ENCODE results near the gene IL1RN. TPM values are rescaled to one million over a fixed set of nuclear protein-coding genes. Genes with fewer than 3 reads are reported as not detected.

Gene IL1RN
- total RNA-seq, 1 donor from 2014 or later = not detected

GRCh38 chr2:113175042-113175628 is 47.7 kb downstream of the IL1RN start:
- no peak overlapping the region for H3K27ac Mint-ChIP-seq (ENCODE audit: unreplicated experiment)
- H3K9me3 Mint-ChIP-seq = no peaks in the 10 kb centered on the region
- no peak overlapping the region for H3K4me3 Mint-ChIP-seq

GRCh38 chr2:113175736-113176695 is 48.6 kb downstream of the IL1RN start:
- TF ChIP-seq CTCF (conservative IDR thresholded peaks at IDR 0.05) = no peak
- Mint-ChIP-seq H3K27me3 (ENCODE audit: low read depth) (no peaks in the 10 kb centered on the region), H3K36me3 (ENCODE audit: low read depth) (no peaks in the 10 kb centered on the region), H3K9me3 (no peaks in the 10 kb centered on the region), H3K27ac (ENCODE audit: unreplicated experiment) (no peak overlapping the region), H3K4me1 (peaks cover 5% of the 10 kb centered on the region), H3K4me3 (no peak overlapping the region)
- no peak for DNase-seq (ENCODE audit: low read depth, low spot score)

More at GRCh38 chr2:113175042-113175628, 47.7 kb downstream of the IL1RN start:
- Mint-ChIP-seq H3K36me3 (ENCODE audit: low read depth) (no peaks in the 10 kb centered on the region), H3K4me1 (peaks cover 5% of the 10 kb centered on the region), H3K27me3 (ENCODE audit: low read depth) (no peaks in the 10 kb centered on the region)
- TF ChIP-seq CTCF (conservative IDR thresholded peaks at IDR 0.05) = no peak
- no peak for DNase-seq (ENCODE audit: low read depth, low spot score)

- TF ChIP-seq CTCF (conservative IDR thresholded peaks at IDR 0.05) = no peak
- H3K4me3 Mint-ChIP-seq = no peak overlapping the region
- H3K36me3 Mint-ChIP-seq (ENCODE audit: low read depth) = no peaks in the 10 kb centered on the region
- H3K27me3 Mint-ChIP-seq (ENCODE audit: low read depth) = no peaks in the 10 kb centered on the region
- DNase-seq (ENCODE audit: low read depth, low spot score) = no peak
- H3K4me1 Mint-ChIP-seq = peaks cover 5% of the 10 kb centered on the region
- no peaks in the 10 kb centered on the region for H3K9me3 Mint-ChIP-seq
- no peak overlapping the region for H3K27ac Mint-ChIP-seq (ENCODE audit: unreplicated experiment)
Observed at GRCh38 chr2:113176696-113177355, 49.4 kb downstream of the IL1RN start.

GRCh38 chr2:113178069-113178746 is 50.8 kb downstream of the IL1RN start:
- no peaks in the 10 kb centered on the region for H3K9me3 Mint-ChIP-seq
- no peak for DNase-seq (ENCODE audit: low read depth, low spot score)
- H3K27ac Mint-ChIP-seq (ENCODE audit: unreplicated experiment) = no peak overlapping the region
- H3K4me3 Mint-ChIP-seq = no peak overlapping the region
- TF ChIP-seq CTCF (conservative IDR thresholded peaks at IDR 0.05) = no peak
- no peaks in the 10 kb centered on the region for H3K36me3 Mint-ChIP-seq (ENCODE audit: low read depth)
- H3K4me1 Mint-ChIP-seq = peaks cover 5% of the 10 kb centered on the region
- H3K27me3 Mint-ChIP-seq (ENCODE audit: low read depth) = no peaks in the 10 kb centered on the region

GRCh38 chr2:113178891-113179290 is 51.5 kb downstream of the IL1RN start:
- H3K4me1 Mint-ChIP-seq = peaks cover 9% of the 10 kb centered on the region
- no peaks in the 10 kb centered on the region for H3K27me3 Mint-ChIP-seq (ENCODE audit: low read depth)
- no peak overlapping the region for H3K4me3 Mint-ChIP-seq
- no peak for TF ChIP-seq CTCF (conservative IDR thresholded peaks at IDR 0.05)
- DNase-seq (ENCODE audit: low read depth, low spot score) = no peak
- H3K9me3 Mint-ChIP-seq = no peaks in the 10 kb centered on the region
- H3K27ac Mint-ChIP-seq (ENCODE audit: unreplicated experiment) = no peak overlapping the region
- no peaks in the 10 kb centered on the region for H3K36me3 Mint-ChIP-seq (ENCODE audit: low read depth)
